Activated CD4-positive, CD25-positive, alpha-beta regulatory T cell treated with anti-CD3 and anti-CD28 coated beads, Interleukin-2, amount 50 U/mL, for 72 hours (primary cell): Measurements from ENCODE around the gene MAP1S.
"Not testable (repeated sequence)": the region's sequence is repeated elsewhere in the genome, so short reads cannot be mapped to it uniquely, and the experiment has no call there.

Experiments
- DNase-seq: peaks from one replicate; pipeline ENCODE4 v3.0.0; 2021

The MAP1S gene

GRCh38 chr19:17767559-17767958 lies 48.3 kb downstream of the MAP1S start:
- no peak for DNase-seq

- no peak for DNase-seq
Observed at GRCh38 chr19:17770613-17771012, 51.3 kb downstream of the MAP1S start.

- no peak for DNase-seq
Observed at GRCh38 chr19:17772172-17772571, 52.9 kb downstream of the MAP1S start.

GRCh38 chr19:17775245-17775927 lies 56.1 kb downstream of the MAP1S start:
- DNase-seq = peak; percentile 58

- DNase-seq = no peak
Observed at GRCh38 chr19:17775991-17776803, 56.9 kb downstream of the MAP1S start.

GRCh38 chr19:17777840-17778239 lies 58.6 kb downstream of the MAP1S start:
- not testable (repeated sequence) for DNase-seq

GRCh38 chr19:17778251-17778967 lies 59.1 kb downstream of the MAP1S start:
- DNase-seq = peak; percentile 56

- no peak for DNase-seq
Observed at GRCh38 chr19:17778968-17779929, 60.0 kb downstream of the MAP1S start.

- no peak for DNase-seq
Observed at GRCh38 chr19:17780781-17781180, 61.5 kb downstream of the MAP1S start.

- DNase-seq = not testable (repeated sequence)
Observed at GRCh38 chr19:17783721-17784120, 64.4 kb downstream of the MAP1S start.
